IMR-90 (cell line): ENCODE measurements around the gene DCUN1D1.

Experiments used
- CTCF ChIP-seq: conservative IDR thresholded peaks from 2 replicates; pipeline ENCODE4 v1.5.1; 2012; ENCODE audit warnings: mild to moderate bottlenecking, low read depth, low read length, improper control_type of control experiment
- RFX5 ChIP-seq: IDR thresholded peaks from 2 replicates; pipeline ENCODE4 v1.8.0; 2012; ENCODE audit warnings: low read depth, mild to moderate bottlenecking, low read length, moderate library complexity

GRCh38 chr3:182970811-182971418 lies 9.4 kb downstream of the DCUN1D1 start:
- TF ChIP-seq CTCF, result no peak
- no peak for TF ChIP-seq RFX5
